Parietal lobe (tissue), 1 donor: ENCODE results near the gene MARCKS. TPM values are rescaled to one million over a fixed set of nuclear protein-coding genes. Genes with fewer than 3 reads are reported as not detected.

Experiments
- total RNA-seq: library from RNA; depleted of rRNA; stranded (reverse); fragments of >200 nt; gene quantifications from one replicate; pipeline ENCODE4 v1.2.3, GENCODE V29; 2014

MARCKS gene
- 298 TPM for total RNA-seq

DNA sequence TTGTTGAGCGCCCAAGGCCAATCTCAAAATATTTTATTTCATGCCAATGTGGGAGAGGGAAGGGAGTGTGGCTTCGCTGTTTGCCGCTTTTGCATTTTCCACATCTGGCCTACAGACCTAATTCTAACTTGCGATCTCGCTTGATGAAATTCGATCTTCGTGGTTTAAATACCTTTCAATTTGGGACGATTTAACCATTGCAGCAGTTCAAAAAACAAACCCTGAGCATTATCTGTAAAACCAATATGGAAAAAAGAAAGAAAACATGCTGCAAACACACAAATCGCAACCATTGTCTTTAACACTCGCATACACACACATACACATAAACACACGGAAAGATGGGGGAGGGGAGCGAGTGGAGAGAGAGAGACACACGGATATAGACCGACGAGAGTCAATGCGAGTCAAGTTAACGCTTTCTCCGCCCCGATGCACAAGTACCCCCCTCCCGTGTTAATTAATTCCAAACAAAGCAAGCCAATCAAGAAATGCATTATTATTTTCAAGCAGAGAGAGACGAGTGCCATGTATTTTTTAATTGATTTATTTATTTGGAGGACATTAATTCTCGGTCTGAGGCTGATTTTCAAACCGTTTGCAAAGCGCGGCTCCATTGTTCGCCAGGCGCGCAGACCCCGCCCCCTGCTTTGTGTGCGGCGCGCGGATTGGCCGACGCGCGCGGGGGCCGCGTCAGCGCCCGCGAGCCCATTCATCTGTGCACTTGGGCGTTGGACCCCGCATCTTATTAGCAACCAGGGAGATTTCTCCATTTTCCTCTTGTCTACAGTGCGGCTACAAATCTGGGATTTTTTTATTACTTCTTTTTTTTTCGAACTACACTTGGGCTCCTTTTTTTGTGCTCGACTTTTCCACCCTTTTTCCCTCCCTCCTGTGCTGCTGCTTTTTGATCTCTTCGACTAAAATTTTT, at the start of gene MARCKS:
TSS of gene MARCKS (plus strand) at position 721 of the 931 bp plus-strand sequence. CDS start 401 bp downstream, outside the sequence.

Other genes starting within 250 kb of the MARCKS start
- 209 TPM for gene HDAC2, start 113.8 kb downstream of the MARCKS start, total RNA-seq